ENCODE results near the gene IZUMO1. TPM values are rescaled to one million over a fixed set of nuclear protein-coding genes. Genes with fewer than 3 reads are reported as not detected.

IZUMO1 gene
- total and polyA plus RNA-seq, 9 of the 15 experiments (the other 6 are each of a cell fraction or from before 2014, with no cell fraction given) = 0.14 to 2.1 (median 0.73) TPM

DNA sequence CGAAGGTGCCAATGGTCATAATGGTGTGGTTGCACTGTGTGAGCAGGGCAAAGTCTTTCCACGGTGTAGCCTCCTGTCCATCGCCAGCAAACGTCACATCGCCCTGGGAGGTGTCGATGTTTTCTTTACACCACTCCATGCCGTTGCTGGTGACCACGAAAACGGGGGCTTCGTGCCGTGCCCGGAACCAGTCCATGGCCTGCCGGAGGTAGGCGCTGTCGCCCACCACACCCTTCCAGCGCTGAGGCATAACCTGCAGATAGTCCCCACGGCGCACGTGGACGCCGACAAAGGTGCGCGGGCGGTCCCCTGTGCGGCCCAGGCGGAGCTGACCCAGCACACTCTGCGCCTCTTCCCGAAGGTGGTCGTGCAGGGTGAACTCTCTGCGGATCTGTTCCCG, 3.6 kb upstream of the IZUMO1 start:
- no peaks in the 10 kb centered on the region for H3K27me3 ChIP-seq (ENCODE audit: control insufficient read depth in 2 of 2, insufficient read depth in 2 of 2, low read length in 2 of 2)
- FAIRE-seq = no peak
- TF ChIP-seq ZNF3 (CRISPR knock-in tag; IDR thresholded peaks at IDR 0.05) (no peak), NEUROD1 (IDR thresholded peaks at IDR 0.05; ENCODE audit: borderline replicate concordance, low read depth, low read length, partially characterized antibody) (no peak)
- TF ChIP-seq, protein P1, sequence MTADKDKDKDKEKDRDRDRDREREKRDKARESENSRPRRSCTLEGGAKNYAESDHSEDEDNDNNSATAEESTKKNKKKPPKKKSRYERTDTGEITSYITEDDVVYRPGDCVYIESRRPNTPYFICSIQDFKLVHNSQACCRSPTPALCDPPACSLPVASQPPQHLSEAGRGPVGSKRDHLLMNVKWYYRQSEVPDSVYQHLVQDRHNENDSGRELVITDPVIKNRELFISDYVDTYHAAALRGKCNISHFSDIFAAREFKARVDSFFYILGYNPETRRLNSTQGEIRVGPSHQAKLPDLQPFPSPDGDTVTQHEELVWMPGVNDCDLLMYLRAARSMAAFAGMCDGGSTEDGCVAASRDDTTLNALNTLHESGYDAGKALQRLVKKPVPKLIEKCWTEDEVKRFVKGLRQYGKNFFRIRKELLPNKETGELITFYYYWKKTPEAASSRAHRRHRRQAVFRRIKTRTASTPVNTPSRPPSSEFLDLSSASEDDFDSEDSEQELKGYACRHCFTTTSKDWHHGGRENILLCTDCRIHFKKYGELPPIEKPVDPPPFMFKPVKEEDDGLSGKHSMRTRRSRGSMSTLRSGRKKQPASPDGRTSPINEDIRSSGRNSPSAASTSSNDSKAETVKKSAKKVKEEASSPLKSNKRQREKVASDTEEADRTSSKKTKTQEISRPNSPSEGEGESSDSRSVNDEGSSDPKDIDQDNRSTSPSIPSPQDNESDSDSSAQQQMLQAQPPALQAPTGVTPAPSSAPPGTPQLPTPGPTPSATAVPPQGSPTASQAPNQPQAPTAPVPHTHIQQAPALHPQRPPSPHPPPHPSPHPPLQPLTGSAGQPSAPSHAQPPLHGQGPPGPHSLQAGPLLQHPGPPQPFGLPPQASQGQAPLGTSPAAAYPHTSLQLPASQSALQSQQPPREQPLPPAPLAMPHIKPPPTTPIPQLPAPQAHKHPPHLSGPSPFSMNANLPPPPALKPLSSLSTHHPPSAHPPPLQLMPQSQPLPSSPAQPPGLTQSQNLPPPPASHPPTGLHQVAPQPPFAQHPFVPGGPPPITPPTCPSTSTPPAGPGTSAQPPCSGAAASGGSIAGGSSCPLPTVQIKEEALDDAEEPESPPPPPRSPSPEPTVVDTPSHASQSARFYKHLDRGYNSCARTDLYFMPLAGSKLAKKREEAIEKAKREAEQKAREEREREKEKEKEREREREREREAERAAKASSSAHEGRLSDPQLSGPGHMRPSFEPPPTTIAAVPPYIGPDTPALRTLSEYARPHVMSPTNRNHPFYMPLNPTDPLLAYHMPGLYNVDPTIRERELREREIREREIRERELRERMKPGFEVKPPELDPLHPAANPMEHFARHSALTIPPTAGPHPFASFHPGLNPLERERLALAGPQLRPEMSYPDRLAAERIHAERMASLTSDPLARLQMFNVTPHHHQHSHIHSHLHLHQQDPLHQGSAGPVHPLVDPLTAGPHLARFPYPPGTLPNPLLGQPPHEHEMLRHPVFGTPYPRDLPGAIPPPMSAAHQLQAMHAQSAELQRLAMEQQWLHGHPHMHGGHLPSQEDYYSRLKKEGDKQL (CRISPR knock-in tag; IDR thresholded peaks at IDR 0.05; ENCODE audit: borderline replicate concordance) = no peak
- TF ChIP-seq, protein P2, sequence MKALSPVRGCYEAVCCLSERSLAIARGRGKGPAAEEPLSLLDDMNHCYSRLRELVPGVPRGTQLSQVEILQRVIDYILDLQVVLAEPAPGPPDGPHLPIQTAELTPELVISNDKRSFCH (CRISPR knock-in tag; IDR thresholded peaks at IDR 0.05) = no peak
- TF ChIP-seq, protein P2 (tag; IDR thresholded peaks at IDR 0.05) = no peak

More for the DNA sequence above, 3.6 kb upstream of the IZUMO1 start:
- DNase-seq (ENCODE audit: extremely low read depth in 1 of 4, low spot score in 3 of 4) (no peak), ATAC-seq (no peak)
- Histone ChIP-seq H2AFZ (ENCODE audit: low read depth, low read length) (no peak overlapping the region), H3K27ac (ENCODE audit: extremely low read depth, low read depth, low read length) (no peak overlapping the region), H3K4me1 (replicated peaks in 1 of 2; ENCODE audit: control insufficient read depth in 2 of 2, insufficient read depth in 2 of 2, low read length in 2 of 2) (peaks cover 43 to 74% of the 10 kb centered on the region in 2 experiments), H3K79me2 (ENCODE audit: control insufficient read depth, insufficient read depth, low read length) (peaks cover 41% of the 10 kb centered on the region), H4K20me1 (replicated peaks; ENCODE audit: control insufficient read depth, insufficient read depth, low read length) (no peaks in the 10 kb centered on the region), H3K9ac (ENCODE audit: insufficient read depth in 1 of 2, low read depth in 2 of 2, low read length in 2 of 2) (peak overlapping the region in 1 of 2 experiments; percentile 41; a peak in 2 of 4 replicates), H3K36me3 (ENCODE audit: control insufficient read depth, insufficient read depth, low read length) (peaks cover 22% of the 10 kb centered on the region; the same call in 1 of the 3 replicates), H3K4me3 (no peak overlapping the region), H3K9me1 (ENCODE audit: control insufficient read depth, insufficient read depth, low read length) (no peaks in the 10 kb centered on the region), H3K4me2 (ENCODE audit: insufficient read depth, low read length) (no peak overlapping the region), H3K9me3 (replicated peaks; ENCODE audit: control insufficient read depth, insufficient read depth, low read depth, low read length) (no peaks in the 10 kb centered on the region)
- BruUV-seq (replicated peaks) = no TSS peak
- intact Hi-C loops (cut with micrococcal nuclease) (no loop called here), in situ Hi-C loops (cut with MboI) (no loop called here)
- ChIA-PET CTCF (ENCODE audit: low intra/inter-chr PET ratio) (no interaction called here), POLR2A (interaction anchor here (0.7 kb wide), 1 partner anchor 31 kb away, joined by 3 read pairs; no protein-coding TSS in a partner anchor)
- WGBS (ENCODE audit: insufficient coverage, low coverage, missing lambda C conversion rate) = 94% methylated on average over 25 of the region's 31 CpGs
